GM18520 (cell line): ENCODE results near the gene FUNDC1.
"Not testable (repeated sequence)": the region's sequence is repeated elsewhere in the genome, so short reads cannot be mapped to it uniquely, and the experiment has no call there.

Experiments
- ATAC-seq: cut with Tn5 transposase; IDR thresholded peaks from one replicate; pipeline ENCODE4 v1.9.1; 2021; ENCODE audit not compliant: unreplicated experiment

Gene FUNDC1, protein sequence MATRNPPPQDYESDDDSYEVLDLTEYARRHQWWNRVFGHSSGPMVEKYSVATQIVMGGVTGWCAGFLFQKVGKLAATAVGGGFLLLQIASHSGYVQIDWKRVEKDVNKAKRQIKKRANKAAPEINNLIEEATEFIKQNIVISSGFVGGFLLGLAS

DNA sequence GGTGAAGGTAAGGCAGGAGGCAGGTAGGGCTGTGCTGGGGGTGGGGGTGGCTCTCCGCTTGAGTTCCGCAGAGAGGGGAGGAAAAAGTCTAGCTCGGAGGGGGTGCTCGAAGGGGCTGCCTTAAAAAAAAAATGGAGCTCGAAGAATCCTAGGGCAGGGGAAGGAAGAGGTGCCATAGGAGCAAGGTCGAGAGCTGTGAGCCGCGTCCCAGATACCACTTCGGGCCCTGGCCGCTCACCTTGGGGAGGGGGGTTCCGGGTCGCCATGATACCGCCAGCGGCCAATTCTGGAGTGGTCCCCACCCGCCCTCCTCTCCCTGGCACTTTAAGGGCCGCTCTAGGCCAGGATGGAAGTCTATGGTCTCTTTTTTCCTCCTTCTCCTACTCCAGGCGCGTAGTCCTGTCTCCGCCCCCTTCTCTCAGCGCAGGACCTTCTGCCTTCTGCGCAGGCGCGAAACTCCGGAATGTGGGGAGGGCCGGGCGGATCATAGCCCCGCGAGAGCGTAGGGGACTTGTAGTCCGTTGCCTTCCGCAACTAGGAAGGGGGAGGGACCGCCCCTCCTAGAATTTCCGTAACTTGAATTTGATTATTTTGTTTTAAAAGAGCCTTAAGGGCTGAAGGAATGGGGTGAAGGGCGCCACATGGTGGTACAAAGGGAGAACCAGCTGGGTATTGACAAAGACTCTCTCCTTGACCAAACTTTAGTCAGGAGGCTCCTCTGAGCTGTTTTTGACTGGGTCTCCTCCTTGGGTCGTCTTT lies at the start of gene FUNDC1:
Gene FUNDC1 (minus strand): TSS at position 293 of the 759 bp plus-strand sequence. CDS start 27 bp downstream, at position 266.
- ATAC-seq: peak; percentile 93

DNA sequence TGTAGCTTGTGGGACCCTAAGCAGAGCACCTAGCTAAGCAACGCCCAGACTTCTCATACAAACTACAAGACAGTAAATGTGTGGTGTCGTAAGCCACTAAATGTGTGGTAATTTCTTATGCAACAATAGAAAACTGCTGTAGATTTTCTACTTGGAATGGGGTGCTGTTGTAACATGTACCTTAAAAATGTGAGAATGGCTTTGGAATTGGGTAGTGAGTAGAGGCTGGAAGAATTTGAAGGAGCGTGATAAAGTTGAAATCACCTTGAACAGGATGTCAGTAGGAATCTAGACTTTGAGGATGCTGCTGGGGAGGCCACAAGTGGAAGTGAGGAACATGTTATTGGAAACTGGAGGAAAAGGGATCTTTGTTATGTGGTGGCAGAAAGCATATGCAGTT lies 43.2 kb upstream of the FUNDC1 start:
- no peak for ATAC-seq

DNA sequence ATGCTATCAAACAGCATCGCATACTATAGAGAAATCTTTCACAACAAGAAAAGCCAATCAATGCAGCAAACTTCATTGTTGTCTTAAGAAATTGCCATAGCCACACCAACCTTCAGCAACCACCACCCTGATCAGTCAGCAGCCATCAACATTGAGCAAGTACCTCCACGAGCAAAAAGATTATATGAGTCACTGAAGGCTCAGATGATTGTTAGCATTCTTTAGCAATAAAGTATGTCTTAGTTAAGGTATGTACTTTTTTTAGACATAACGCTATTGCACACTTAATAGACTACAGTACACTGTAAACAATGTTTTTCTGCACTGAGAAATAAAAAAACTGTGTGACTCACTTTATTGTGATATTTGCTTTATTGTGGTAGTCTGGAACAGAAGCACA lies 37.8 kb upstream of the FUNDC1 start:
- ATAC-seq: no peak

GRCh38 chrX:44572340-44572938 lies 29.8 kb upstream of the FUNDC1 start:
- no peak for ATAC-seq

DNA sequence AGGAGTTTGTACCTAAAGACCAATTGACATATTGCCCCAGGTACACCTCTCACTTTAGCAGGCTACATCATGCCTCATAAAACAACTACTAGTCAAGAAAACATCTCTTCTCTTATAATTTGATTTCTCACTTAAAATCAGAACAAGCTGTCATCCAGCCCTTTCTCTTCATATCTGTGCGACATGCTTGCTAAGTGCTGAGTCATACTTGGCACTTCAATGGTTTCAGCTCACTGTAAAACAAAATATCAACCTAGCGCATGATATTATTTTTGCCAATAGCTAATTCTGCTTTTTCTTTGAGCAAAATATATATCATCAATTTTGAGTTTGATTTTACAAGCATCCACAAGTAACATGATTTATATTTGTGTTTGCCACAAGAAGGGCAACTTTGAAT lies 27.9 kb upstream of the FUNDC1 start:
- ATAC-seq: no peak

GRCh38 chrX:44569122-44569521 lies 26.5 kb upstream of the FUNDC1 start:
- ATAC-seq: no peak

- no peak for ATAC-seq
Measured at GRCh38 chrX:44568196-44568595, 25.5 kb upstream of the FUNDC1 start.

DNA sequence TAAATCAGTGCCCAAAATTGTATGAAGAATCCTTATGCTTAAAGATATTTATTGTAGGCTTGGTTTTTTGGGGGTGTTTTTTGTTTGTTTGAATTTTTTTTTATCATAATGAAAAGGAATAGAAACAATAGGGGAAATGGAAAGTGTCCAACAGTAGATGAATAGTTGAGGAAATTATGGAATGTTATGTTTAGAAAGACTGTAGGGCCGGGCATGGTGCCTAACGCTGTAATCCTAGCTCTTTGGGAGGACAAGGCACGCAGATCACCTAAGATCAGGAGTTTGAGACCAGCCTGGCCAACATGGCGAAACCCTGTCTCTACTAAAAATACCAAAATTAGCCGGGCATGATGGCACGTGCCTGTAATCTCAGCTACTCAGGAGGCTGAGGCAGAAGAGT lies 19.2 kb upstream of the FUNDC1 start:
- ATAC-seq: not testable (repeated sequence)

DNA sequence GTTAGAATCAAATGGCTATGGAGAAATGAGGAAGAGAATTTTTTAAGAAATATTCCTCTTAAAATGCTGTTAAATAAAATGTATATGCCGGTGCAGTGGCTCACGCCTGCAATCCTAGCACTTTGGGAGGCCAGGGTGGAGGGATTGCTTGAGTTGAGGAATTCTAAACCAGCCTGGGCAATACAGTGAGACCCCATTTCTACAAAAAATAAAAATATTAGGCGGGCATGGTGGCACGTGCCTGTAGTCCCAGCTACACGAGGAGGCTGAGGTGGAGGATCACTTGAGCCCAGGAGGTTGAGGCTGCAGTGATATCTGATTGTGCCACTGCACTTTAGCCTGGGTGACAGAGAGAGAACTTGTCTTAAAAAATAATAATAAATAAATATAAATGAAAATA lies 7.9 kb upstream of the FUNDC1 start:
- no peak for ATAC-seq

GRCh38 chrX:44545454-44545853 lies 2.8 kb upstream of the FUNDC1 start:
- not testable (repeated sequence) for ATAC-seq

DNA sequence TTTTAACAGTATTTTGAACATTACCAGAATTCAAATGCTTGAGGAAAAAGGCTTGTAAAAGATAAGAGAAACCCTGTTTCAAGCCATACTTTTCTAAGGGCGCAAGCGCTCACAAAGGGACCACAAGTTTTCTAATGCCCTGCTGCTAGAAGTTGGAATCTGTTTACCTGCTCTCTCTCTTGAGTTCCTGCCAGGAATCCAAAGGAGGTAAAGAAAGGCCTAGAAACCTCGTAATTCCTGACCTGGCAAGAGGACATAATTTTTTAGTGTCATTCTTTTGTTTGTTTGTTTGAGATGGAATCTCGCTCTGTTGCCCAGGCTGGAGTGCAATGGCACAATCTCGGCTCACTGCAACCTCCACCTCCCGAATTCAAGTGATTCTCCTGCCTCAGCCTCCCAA lies 1.4 kb upstream of the FUNDC1 start:
- no peak for ATAC-seq

DNA sequence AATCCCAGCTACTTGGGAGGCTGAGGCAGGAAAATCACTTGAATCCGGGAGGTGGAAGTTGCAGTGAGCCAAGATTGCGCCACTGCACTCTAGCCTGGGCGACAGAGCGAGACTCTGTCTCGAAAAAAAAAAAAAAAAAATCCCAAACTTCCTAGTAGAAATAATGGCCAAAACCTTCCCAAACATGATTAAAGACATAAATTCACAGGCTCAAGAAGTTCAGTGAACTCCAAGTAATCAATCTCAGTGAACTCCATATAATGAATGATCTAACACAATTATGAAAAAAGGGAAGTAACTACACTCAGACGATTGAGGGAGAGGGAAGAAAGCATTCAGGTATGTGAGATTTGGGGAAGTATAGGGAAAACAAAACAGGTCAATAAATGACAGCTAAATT lies 6.5 kb downstream of the FUNDC1 start:
- no peak for ATAC-seq

DNA sequence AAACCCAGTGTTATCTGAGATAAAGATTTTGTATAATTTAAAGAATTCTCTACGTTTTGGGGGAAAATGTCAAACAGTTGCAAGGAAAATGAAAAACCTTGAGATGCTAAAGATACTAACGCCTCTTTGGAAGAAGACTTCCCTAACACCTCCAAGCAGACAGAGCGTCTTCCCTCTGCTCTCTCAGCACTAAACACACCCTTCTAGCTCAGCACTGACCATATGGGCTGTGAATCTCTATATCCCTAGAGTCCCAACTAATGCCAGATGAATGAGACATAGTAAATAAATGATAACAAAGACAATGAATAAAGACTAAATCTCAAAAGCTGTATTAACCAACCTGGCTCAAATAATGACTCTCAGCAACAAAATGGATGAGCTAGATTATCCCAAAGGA lies 13.3 kb downstream of the FUNDC1 start:
- no peak for ATAC-seq

DNA sequence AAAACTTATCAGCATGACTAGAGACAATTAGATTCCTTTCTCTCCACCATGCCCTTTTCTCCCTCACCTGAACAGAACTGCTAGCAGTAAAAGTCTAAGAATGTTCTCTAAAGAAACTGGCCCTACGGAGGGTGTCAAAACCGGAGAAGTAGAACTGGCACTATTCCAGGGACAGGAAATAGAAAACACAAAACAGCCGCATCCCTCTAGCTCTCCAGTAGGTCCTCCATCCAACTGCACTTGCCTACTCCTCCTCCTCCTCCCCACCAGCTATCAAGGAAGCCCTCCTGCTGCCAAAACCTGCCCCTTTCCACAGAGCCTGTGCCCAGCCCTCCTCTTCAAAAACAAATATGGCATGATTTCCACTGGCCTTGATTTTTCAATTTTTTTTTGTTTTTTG lies 28.4 kb downstream of the FUNDC1 start:
- ATAC-seq: no peak

DNA sequence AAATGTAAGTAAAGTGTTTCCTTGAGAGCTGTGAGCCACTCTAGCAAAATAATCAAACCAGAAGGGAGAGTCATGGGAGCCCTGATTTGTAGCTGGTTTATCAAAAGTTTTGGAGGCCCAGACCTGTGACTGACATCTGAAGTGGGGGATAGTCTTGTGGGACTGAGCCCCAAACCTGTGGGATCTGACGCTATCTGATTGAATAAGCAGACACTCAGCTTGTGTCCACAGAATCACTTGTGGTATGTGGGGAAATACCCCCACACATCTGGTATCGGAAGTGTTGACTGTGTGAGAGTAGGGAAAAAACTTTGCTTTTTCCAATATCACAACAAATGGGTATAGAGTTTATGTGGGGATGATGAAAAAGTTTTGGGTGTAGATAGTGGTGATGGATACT lies 35.4 kb downstream of the FUNDC1 start:
- ATAC-seq: no peak

DNA sequence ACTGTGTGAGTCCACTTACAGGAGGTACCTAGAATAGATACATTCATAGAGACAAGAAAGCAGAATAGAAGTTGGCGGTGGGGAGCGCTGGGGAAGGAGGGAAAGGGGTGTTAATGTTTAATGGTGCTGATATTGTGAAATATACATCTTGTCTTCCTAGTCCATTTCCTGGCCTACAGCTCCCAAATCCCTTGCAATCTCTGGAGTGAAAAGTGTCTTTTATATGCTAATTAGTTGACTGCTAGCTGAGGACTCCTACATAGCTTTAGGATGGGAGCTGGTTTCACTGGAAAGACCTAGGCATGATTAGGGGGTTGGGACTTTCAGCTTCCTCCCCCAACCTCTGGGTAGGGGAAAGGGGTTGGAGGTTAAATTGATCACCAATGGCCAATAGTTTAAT lies 36.0 kb downstream of the FUNDC1 start:
- ATAC-seq: no peak

DNA sequence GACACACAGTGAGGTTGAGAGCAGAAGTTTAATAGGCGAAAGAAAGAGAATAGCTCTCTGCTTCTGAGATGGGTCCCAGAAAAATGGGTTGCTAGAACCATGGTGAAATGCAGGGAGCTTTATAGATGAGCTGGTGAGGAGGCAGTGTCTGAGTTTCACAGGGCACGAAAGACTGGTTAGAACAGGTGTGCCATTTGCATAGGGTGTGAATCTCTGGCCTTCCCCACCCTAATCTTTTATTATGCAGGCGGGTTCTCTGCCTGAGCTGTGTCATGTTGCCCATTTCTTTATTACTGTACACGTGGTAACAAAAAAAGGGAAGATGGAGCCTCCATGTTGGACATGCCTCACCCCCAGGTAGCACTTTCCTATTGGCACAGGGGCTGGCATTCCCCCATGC lies 39.1 kb downstream of the FUNDC1 start:
- no peak for ATAC-seq

GRCh38 chrX:44495091-44495490 lies 47.6 kb downstream of the FUNDC1 start:
- ATAC-seq: no peak

DNA sequence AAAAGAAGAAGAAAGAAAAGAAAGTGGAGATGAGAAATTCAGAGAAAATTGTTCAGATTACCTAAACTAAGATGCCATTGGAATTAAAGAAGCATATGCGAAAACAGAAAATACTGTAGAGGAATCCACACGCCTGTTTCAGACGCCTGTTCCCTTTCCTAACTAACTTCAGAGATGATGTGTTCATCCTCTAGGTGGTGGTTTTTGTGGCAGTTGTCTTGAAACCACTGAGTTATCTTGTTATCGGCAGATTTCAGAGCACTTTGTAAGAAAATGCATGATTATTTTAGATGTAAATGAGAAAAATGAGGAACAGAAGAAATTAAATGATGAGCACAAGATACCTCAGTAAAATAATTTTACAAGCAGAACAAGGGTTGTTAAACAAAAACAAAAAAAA lies 48.3 kb downstream of the FUNDC1 start:
- ATAC-seq: no peak

DNA sequence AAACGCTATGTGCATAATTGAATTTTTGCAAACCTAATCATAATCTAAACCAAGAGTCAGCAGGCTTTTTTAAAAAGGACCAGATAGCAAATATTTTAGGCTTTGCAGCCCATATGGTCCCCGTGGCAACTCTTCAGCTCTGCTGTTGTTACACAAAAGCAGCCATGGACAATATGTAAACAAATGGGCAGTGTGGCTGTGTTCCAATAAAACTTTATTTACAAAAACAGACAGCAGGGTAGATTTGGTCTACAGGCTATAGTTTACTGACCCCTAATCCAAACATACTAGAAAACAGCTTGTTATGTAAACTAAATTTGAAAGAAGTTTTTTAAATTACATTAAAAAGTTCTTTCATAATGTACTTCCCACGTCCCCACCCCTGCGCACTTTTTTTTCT lies 53.1 kb downstream of the FUNDC1 start:
- no peak for ATAC-seq

- no peak for ATAC-seq
Measured at GRCh38 chrX:44484607-44485146, 58.0 kb downstream of the FUNDC1 start.

DNA sequence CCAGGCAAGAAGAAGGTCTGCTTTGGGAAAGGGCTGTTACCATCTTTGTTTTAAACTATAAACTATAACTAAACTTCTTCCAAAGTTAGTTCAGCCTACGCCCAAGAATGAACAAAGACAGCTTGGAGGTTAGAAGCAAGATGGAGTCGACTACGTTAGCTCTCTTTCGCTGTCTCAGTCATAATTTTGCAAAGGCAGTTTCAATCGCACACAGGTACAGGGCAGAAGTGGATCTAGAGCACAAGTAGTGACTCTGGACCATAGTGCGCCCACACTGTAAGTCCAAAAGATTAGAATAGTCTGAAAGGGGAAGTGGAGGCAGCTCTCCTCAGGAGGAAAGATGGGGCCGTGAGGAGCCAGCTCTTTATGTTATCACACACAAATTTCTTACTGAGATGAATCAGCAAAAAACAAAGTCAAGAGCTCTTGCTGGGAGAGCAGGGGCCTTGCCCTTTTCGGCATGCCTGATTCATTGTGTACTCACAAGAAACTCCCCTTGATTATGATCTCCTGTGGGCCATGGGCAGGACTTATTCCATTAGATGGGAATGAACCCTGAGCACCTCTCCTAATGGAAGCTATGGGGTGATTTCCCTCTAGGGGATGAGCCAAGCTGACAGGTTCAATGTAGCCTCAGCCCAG lies 58.6 kb downstream of the FUNDC1 start:
- ATAC-seq: no peak
